Vagina (tissue), 2 donors: Measurements from ENCODE around the gene ELMO3. TPM values are rescaled to one million over a fixed set of nuclear protein-coding genes. Genes with fewer than 3 reads are reported as not detected.

Source experiments
- DNase-seq, 2 donors: peaks; one replicate each; pipeline ENCODE4 v3.0.0-alpha.2; 2017; ENCODE audit errors: extremely low spot score in 2 of 2
- H3K27ac ChIP-seq: fragments of 200-600 bp; sonication (generic); one replicate; pipeline ENCODE4 v1.5.1; 2019
- H3K27me3 ChIP-seq: fragments of 200-600 bp; sonication (generic); one replicate; pipeline ENCODE4 v1.5.1; 2019
- H3K36me3 ChIP-seq, 2 donors: fragments of 200-600 bp; sonication (generic); one replicate each; pipeline ENCODE4 v1.5.1; 2017 to 2019
- H3K4me1 ChIP-seq: fragments of 200-600 bp; sonication (generic); one replicate; pipeline ENCODE4 v1.5.1; 2019
- H3K4me3 ChIP-seq, 2 donors: fragments of 200-600 bp; sonication (generic); 1 replicate in 1 of 2; 2 replicates in 1 of 2; pipeline ENCODE4 v1.5.1; 2016 to 2019
- H3K9me3 ChIP-seq: fragments of 200-600 bp; sonication (generic); one replicate; pipeline ENCODE4 v1.5.1; 2019
- CTCF ChIP-seq, 3 experiments: fragments of 450-650 bp in 2 of 3; fragments of 200-600 bp in 1 of 3; sonication (generic) in 1 of 3; IDR thresholded peaks; one replicate each; pipeline ENCODE4 v1.5.1; 2017 to 2019; ENCODE audit warnings: antibody characterized with exemption in 3 of 3, mild to moderate bottlenecking in 2 of 3, moderate library complexity in 2 of 3
- POLR2A ChIP-seq, 2 donors: fragments of 450-650 bp; IDR thresholded peaks; one replicate each; pipeline ENCODE4 v1.6.1; 2017; ENCODE audit warnings: antibody characterized with exemption in 2 of 2, mild to moderate bottlenecking in 2 of 2, moderate library complexity in 2 of 2
- POLR2AphosphoS5 ChIP-seq, 2 donors: sonication (generic); formaldehyde crosslinking; IDR thresholded peaks; one replicate each; pipeline ENCODE4 v1.9.0; 2017; ENCODE audit warnings: antibody characterized with exemption in 2 of 2, mild to moderate bottlenecking in 2 of 2, low read depth in 1 of 2; ENCODE audit not compliant: insufficient read depth in 1 of 2
- intact Hi-C: fragments of 100-400 bp; cut with DNase I; formaldehyde crosslinking; loops from one replicate; pipeline ENCODE4 v1.15.1; 2023
- total RNA-seq: library from RNA; depleted of rRNA; stranded (reverse); fragments of >200 nt; gene quantifications from one replicate; pipeline ENCODE4 v1.2.3, GENCODE V29; 2016

The ELMO3 gene
- total RNA-seq, 1 donor from 2014 or later = 21.6 TPM

- Histone ChIP-seq H3K4me1 (peaks cover 24% of the 10 kb centered on the region), H3K27me3 (no peaks in the 10 kb centered on the region), H3K27ac (peak within 1 kb of the TSS; percentile 85), H3K9me3 (no peaks in the 10 kb centered on the region), H3K4me3 (peak within 1 kb of the TSS; percentile 60 to 71), H3K36me3 (peaks cover 0 to 26% of the 10 kb centered on the region in 2 donors)
- no peak for DNase-seq
- TF ChIP-seq CTCF (IDR thresholded peaks at IDR 0.05) = no peak
- no peak for TF ChIP-seq POLR2A (IDR thresholded peaks at IDR 0.05)
- peak in 1 of 2 donors; percentile 84 for TF ChIP-seq POLR2AphosphoS5 (IDR thresholded peaks at IDR 0.05; ENCODE audit: insufficient read depth in 1 of 2, low read depth in 1 of 2)
- intact Hi-C loops = loop anchor here (5.0 kb wide), 1 partner anchor 36 kb away; no protein-coding TSS in a partner anchor
These were observed 48.0 kb upstream of the ELMO3 start, which contains the start of gene B3GNT9 for GRCh38 chr16:67150833-67151396. Gene B3GNT9 (minus strand): TSS chr16:67150998. CDS start chr16:67150485, 513 bp downstream.

GRCh38 chr16:67151431-67152097, 47.4 kb upstream of the ELMO3 start:
- Histone ChIP-seq H3K27me3 (no peaks in the 10 kb centered on the region), H3K27ac (peak overlapping the region; percentile 85), H3K9me3 (no peaks in the 10 kb centered on the region), H3K4me1 (peaks cover 29% of the 10 kb centered on the region), H3K4me3 (peak overlapping the region; percentile 60 to 71), H3K36me3 (peaks cover 0 to 22% of the 10 kb centered on the region in 2 donors)
- DNase-seq = no peak
- intact Hi-C loops = loop anchor here (5.0 kb wide), 1 partner anchor 36 kb away; no protein-coding TSS in a partner anchor
- TF ChIP-seq POLR2A (IDR thresholded peaks at IDR 0.05) (no peak), POLR2AphosphoS5 (IDR thresholded peaks at IDR 0.05; ENCODE audit: insufficient read depth in 1 of 2, low read depth in 1 of 2) (no peak), CTCF (IDR thresholded peaks at IDR 0.05) (no peak)

GRCh38 chr16:67154578-67155294, 44.2 kb upstream of the ELMO3 start:
- H3K4me1 ChIP-seq = peaks cover 43% of the 10 kb centered on the region
- H3K27me3 ChIP-seq = no peaks in the 10 kb centered on the region
- DNase-seq = no peak
- no peak overlapping the region for H3K4me3 ChIP-seq
- H3K27ac ChIP-seq = no peak overlapping the region
- intact Hi-C loops = loop anchor here (2.0 to 5.0 kb wide), 2 partner anchors 33 to 178 kb away; no protein-coding TSS in a partner anchor
- H3K36me3 ChIP-seq = no peaks in the 10 kb centered on the region
- H3K9me3 ChIP-seq = no peaks in the 10 kb centered on the region
- TF ChIP-seq CTCF (IDR thresholded peaks at IDR 0.05) = no peak
- TF ChIP-seq POLR2AphosphoS5 (IDR thresholded peaks at IDR 0.05; ENCODE audit: insufficient read depth in 1 of 2, low read depth in 1 of 2) = no peak
- no peak for TF ChIP-seq POLR2A (IDR thresholded peaks at IDR 0.05)

GRCh38 chr16:67155295-67156142, 43.4 kb upstream of the ELMO3 start:
- no peaks in the 10 kb centered on the region for H3K36me3 ChIP-seq
- no peak for DNase-seq
- no peak overlapping the region for H3K27ac ChIP-seq
- intact Hi-C loops = loop anchor here (2.0 kb wide), 1 partner anchor 179 kb away; no protein-coding TSS in a partner anchor
- H3K27me3 ChIP-seq = no peaks in the 10 kb centered on the region
- H3K9me3 ChIP-seq = no peaks in the 10 kb centered on the region
- peak; percentile 96 to 98 (median 97) for TF ChIP-seq CTCF (IDR thresholded peaks at IDR 0.05)
- TF ChIP-seq POLR2AphosphoS5 (IDR thresholded peaks at IDR 0.05; ENCODE audit: insufficient read depth in 1 of 2, low read depth in 1 of 2) = no peak
- H3K4me1 ChIP-seq = peaks cover 43% of the 10 kb centered on the region
- H3K4me3 ChIP-seq = no peak overlapping the region
